COLO668 (cell line): Measurements from ENCODE around the gene KANSL1.

Experiments
- DNase-seq: peaks from one replicate; lab custom pipeline; 2025; ENCODE audit not compliant: unreplicated experiment; lab: John Stamatoyannopoulos, UW

The KANSL1 gene

GRCh38 chr17:46085522-46085921, 107.7 kb downstream of the KANSL1 start:
- DNase-seq = no peak

GRCh38 chr17:46082257-46082656, 111.0 kb downstream of the KANSL1 start:
- DNase-seq = no peak

GRCh38 chr17:46081018-46081320, 112.3 kb downstream of the KANSL1 start:
- DNase-seq = no peak

- DNase-seq = no peak
Measured at GRCh38 chr17:46080118-46081017, 112.9 kb downstream of the KANSL1 start.

- no peak for DNase-seq
Measured at GRCh38 chr17:46078675-46079074, 114.6 kb downstream of the KANSL1 start.

GRCh38 chr17:46074540-46074939, 118.7 kb downstream of the KANSL1 start:
- DNase-seq = no peak

GRCh38 chr17:46072998-46073397, 120.2 kb downstream of the KANSL1 start:
- no peak for DNase-seq

GRCh38 chr17:46071796-46072195, 121.4 kb downstream of the KANSL1 start:
- DNase-seq = no peak

- no peak for DNase-seq
Measured at GRCh38 chr17:46064460-46064859, 128.8 kb downstream of the KANSL1 start.

GRCh38 chr17:46063241-46063640, 130.0 kb downstream of the KANSL1 start:
- no peak for DNase-seq

- DNase-seq = no peak
Measured at GRCh38 chr17:46061435-46061834, 131.8 kb downstream of the KANSL1 start.

- DNase-seq = no peak
Measured at GRCh38 chr17:46060461-46060860, 132.8 kb downstream of the KANSL1 start.

- no peak for DNase-seq
Measured at GRCh38 chr17:46059486-46059885, 133.7 kb downstream of the KANSL1 start.

GRCh38 chr17:46057366-46057765, 135.9 kb downstream of the KANSL1 start:
- DNase-seq = no peak

- DNase-seq = no peak
Measured at GRCh38 chr17:46056800-46057304, 136.4 kb downstream of the KANSL1 start.

- DNase-seq = no peak
Measured at GRCh38 chr17:46053911-46054534, 139.2 kb downstream of the KANSL1 start.

- no peak for DNase-seq
Measured at GRCh38 chr17:46049656-46050055, 143.6 kb downstream of the KANSL1 start.

- DNase-seq = no peak
Measured at GRCh38 chr17:46047856-46048255, 145.4 kb downstream of the KANSL1 start.

- no peak for DNase-seq
Measured at GRCh38 chr17:46047398-46047797, 145.8 kb downstream of the KANSL1 start.

- DNase-seq = no peak
Measured at GRCh38 chr17:46046957-46047356, 146.3 kb downstream of the KANSL1 start.

- no peak for DNase-seq
Measured at GRCh38 chr17:46045639-46046038, 147.6 kb downstream of the KANSL1 start.

- no peak for DNase-seq
Measured at GRCh38 chr17:46044989-46045388, 148.2 kb downstream of the KANSL1 start.
